H1 (cell line): ENCODE results near the gene WWP2. TPM values are rescaled to one million over a fixed set of nuclear protein-coding genes. Genes with fewer than 3 reads are reported as not detected.

Experiments used
- CTCF ChIA-PET: fragments of 300-600 bp; sonication (Branson Sonifier 250); formaldehyde crosslinking; loops from one replicate; lab custom pipeline; 2021; ENCODE audit not compliant: partially characterized antibody; lab: Charles Lee
- POLR2A ChIA-PET: fragments of 300-600 bp; sonication (Branson Sonifier 250); formaldehyde crosslinking; loops from one replicate; lab custom pipeline; 2021; ENCODE audit warnings: inconsistent platforms; ENCODE audit not compliant: partially characterized antibody; lab: Charles Lee
- DNase-seq, 2 experiments: peaks; one replicate each; pipeline versions ENCODE4 v3.0.0 to v3.0.0-alpha.2; 2010 to 2022; ENCODE audit warnings: low spot score in 2 of 2, low read depth in 1 of 2, mixed read lengths in 1 of 2
- FAIRE-seq: peaks from 2 replicates; lab custom pipeline; 2011; peaks lifted over from hg19 to GRCh38; lab: Jason Lieb, UNC
- H2AFZ ChIP-seq: 2 replicates; pipeline ENCODE4 v1.8.1; 2012; ENCODE audit warnings: low read length, inconsistent platforms
- H2AK5ac ChIP-seq: 2 replicates; pipeline ENCODE4 v1.6.1; 2013; ENCODE audit warnings: low read depth, low read length
- H2BK120ac ChIP-seq: replicated peaks from 2 replicates; pipeline ENCODE3; 2013; ENCODE audit warnings: low read depth, low read length, inconsistent platforms
- H2BK12ac ChIP-seq: 2 replicates; pipeline ENCODE4 v1.6.1; 2013; ENCODE audit warnings: low read depth, low read length
- H2BK15ac ChIP-seq: 2 replicates; pipeline ENCODE4 v1.6.1; 2013; ENCODE audit warnings: low read length
- H2BK20ac ChIP-seq: 2 replicates; pipeline ENCODE4 v1.6.1; 2013; ENCODE audit warnings: low read length
- H2BK5ac ChIP-seq: 2 replicates; pipeline ENCODE4 v1.6.1; 2013; ENCODE audit warnings: low read depth, low read length
- H3K14ac ChIP-seq: 2 replicates; pipeline ENCODE4 v1.6.1; 2013; ENCODE audit warnings: inconsistent platforms; ENCODE audit not compliant: insufficient read length
- H3K18ac ChIP-seq: 2 replicates; pipeline ENCODE4 v1.6.1; 2013; ENCODE audit warnings: low read length; ENCODE audit errors: extremely low read depth
- H3K23ac ChIP-seq: 2 replicates; pipeline ENCODE4 v1.6.1; 2013; ENCODE audit warnings: inconsistent platforms; ENCODE audit not compliant: insufficient read length
- H3K23me2 ChIP-seq: 2 replicates; pipeline ENCODE4 v1.6.1; 2013; ENCODE audit warnings: low read depth, low read length
- H3K27ac ChIP-seq: 2 replicates; pipeline ENCODE4 v1.6.1; 2011; ENCODE audit warnings: low read depth, low read length, inconsistent platforms
- H3K27me3 ChIP-seq, 4 experiments: replicated peaks in 1 of 4; 1 replicate in 1 of 4; 2 replicates in 3 of 4; pipeline versions ENCODE4 v1.6.1 to v1.8.1; 2011 to 2013; ENCODE audit warnings: low read length in 3 of 4, mild to moderate bottlenecking in 3 of 4, inconsistent platforms in 2 of 4, mixed read lengths in 2 of 4, moderate library complexity in 1 of 4; ENCODE audit not compliant: control insufficient read depth in 3 of 4, insufficient read depth in 3 of 4; ENCODE audit errors: extremely low read depth in 1 of 4
- H3K36me3 ChIP-seq, 4 experiments: 2 replicates each; pipeline versions ENCODE4 v1.6.1 to v1.8.1; 2011 to 2013; ENCODE audit warnings: mild to moderate bottlenecking in 4 of 4, low read length in 3 of 4, moderate library complexity in 2 of 4, control low read depth in 1 of 4, inconsistent platforms in 1 of 4; ENCODE audit not compliant: insufficient read depth in 4 of 4, control insufficient read depth in 2 of 4
- H3K4ac ChIP-seq: replicated peaks from 2 replicates; pipeline ENCODE3; 2013; ENCODE audit warnings: low read length, low read depth, mixed read lengths, inconsistent platforms; ENCODE audit not compliant: insufficient read length
- H3K4me1 ChIP-seq, 4 experiments: replicated peaks in 1 of 4; 1 replicate in 1 of 4; 2 replicates in 3 of 4; pipeline versions ENCODE4 v1.6.1 to v1.8.1; 2011 to 2013; ENCODE audit warnings: low read length in 3 of 4, inconsistent platforms in 2 of 4, mixed read lengths in 1 of 4; ENCODE audit not compliant: insufficient read depth in 4 of 4, control insufficient read depth in 3 of 4
- H3K4me2 ChIP-seq, 2 experiments: 2 replicates each; pipeline versions ENCODE4 v1.6.1 to v1.8.1; 2011 to 2013; ENCODE audit warnings: low read depth in 2 of 2, low read length in 2 of 2, control low read depth in 1 of 2, inconsistent platforms in 1 of 2, mild to moderate bottlenecking in 1 of 2; ENCODE audit not compliant: insufficient read depth in 1 of 2
- H3K4me3 ChIP-seq, 4 experiments: fragments of 200-600, 300-600 bp in 1 of 4; sonication (generic), shearing (Covaris generic), sonication (Bioruptor Twin) in 1 of 4; 2 replicates each; pipeline versions ENCODE4 v1.5.1 to v1.8.1; 2011 to 2016; ENCODE audit warnings: low read length in 4 of 4, low read depth in 3 of 4, control low read depth in 2 of 4, inconsistent platforms in 2 of 4, mild to moderate bottlenecking in 2 of 4, mixed read lengths in 1 of 4, moderate library complexity in 1 of 4; ENCODE audit not compliant: insufficient read depth in 2 of 4; ENCODE audit errors: extremely low read depth in 1 of 4
- H3K56ac ChIP-seq: replicated peaks from 2 replicates; pipeline ENCODE3; 2013; ENCODE audit warnings: low read depth, mild to moderate bottlenecking, mixed read lengths, low read length, inconsistent platforms; ENCODE audit not compliant: insufficient read length
- H3K79me1 ChIP-seq: 2 replicates; pipeline ENCODE4 v1.6.1; 2013; ENCODE audit warnings: low read depth, low read length, control low read depth
- H3K79me2 ChIP-seq, 2 experiments: 2 replicates each; pipeline versions ENCODE4 v1.6.1 to v1.8.1; 2012 to 2013; ENCODE audit warnings: low read length in 2 of 2, mild to moderate bottlenecking in 2 of 2, inconsistent platforms in 1 of 2; ENCODE audit not compliant: insufficient read depth in 2 of 2, control insufficient read depth in 1 of 2
- H3K9ac ChIP-seq, 4 experiments: replicated peaks in 1 of 4; 1 replicate in 1 of 4; 2 replicates in 3 of 4; pipeline versions ENCODE4 v1.6.1 to v1.8.1; 2011 to 2013; ENCODE audit warnings: low read depth in 3 of 4, low read length in 3 of 4, control low read depth in 2 of 4, mild to moderate bottlenecking in 2 of 4, moderate library complexity in 2 of 4, inconsistent platforms in 1 of 4; ENCODE audit errors: extremely low read depth in 1 of 4
- H3K9me3 ChIP-seq, 2 experiments: 2 replicates each; pipeline versions ENCODE4 v1.6.1 to v1.8.1; 2012 to 2013; ENCODE audit warnings: mild to moderate bottlenecking in 2 of 2, moderate library complexity in 2 of 2, control low read depth in 1 of 2, inconsistent platforms in 1 of 2, low read depth in 1 of 2, low read length in 1 of 2, mixed read lengths in 1 of 2; ENCODE audit not compliant: insufficient read depth in 2 of 2
- H4K20me1 ChIP-seq, 2 experiments: replicated peaks in 1 of 2; 2 replicates each; pipeline versions ENCODE3 to v1.8.1; 2011 to 2013; ENCODE audit warnings: inconsistent platforms in 2 of 2, low read length in 2 of 2, mild to moderate bottlenecking in 1 of 2; ENCODE audit not compliant: insufficient read depth in 2 of 2, control insufficient read depth in 1 of 2
- H4K5ac ChIP-seq: 2 replicates; pipeline ENCODE4 v1.6.1; 2013; ENCODE audit warnings: low read length, low read depth, mixed read lengths, inconsistent platforms; ENCODE audit not compliant: insufficient read length
- H4K8ac ChIP-seq: 2 replicates; pipeline ENCODE4 v1.8.0; 2013; ENCODE audit warnings: mild to moderate bottlenecking, moderate library complexity, low read length, inconsistent platforms; ENCODE audit not compliant: insufficient read depth; ENCODE audit errors: extremely low read depth
- H4K91ac ChIP-seq: replicated peaks from 2 replicates; pipeline ENCODE3; 2013; ENCODE audit warnings: low read length, mixed read lengths, inconsistent platforms; ENCODE audit not compliant: insufficient read length
- ATF3 ChIP-seq: IDR thresholded peaks from 2 replicates; pipeline ENCODE4 v1.6.1; 2011; ENCODE audit warnings: low read depth, mild to moderate bottlenecking, low read length; ENCODE audit not compliant: insufficient read depth
- BRCA1 ChIP-seq: IDR thresholded peaks from 2 replicates; pipeline ENCODE4 v1.6.1; 2012; ENCODE audit warnings: low read depth, low read length, improper control_type of control experiment
- CHD1 ChIP-seq: IDR thresholded peaks from 2 replicates; pipeline ENCODE4 v1.6.1; 2012; ENCODE audit warnings: low read depth, low read length, improper control_type of control experiment
- E2F6 ChIP-seq: IDR thresholded peaks from 2 replicates; pipeline ENCODE4 v1.6.1; 2012; ENCODE audit warnings: inconsistent platforms
- EP300 ChIP-seq, 2 experiments: IDR thresholded peaks; 1 replicate in 1 of 2; 2 replicates in 1 of 2; pipeline ENCODE4 v1.6.1; 2011 to 2012; ENCODE audit warnings: low read depth in 2 of 2, low read length in 2 of 2, mild to moderate bottlenecking in 2 of 2, borderline replicate concordance in 1 of 2, inconsistent platforms in 1 of 2, moderate library complexity in 1 of 2
- MAX ChIP-seq: IDR thresholded peaks from 2 replicates; pipeline ENCODE4 v1.6.1; 2012; ENCODE audit warnings: inconsistent platforms
- POLR2AphosphoS5 ChIP-seq: IDR thresholded peaks from 2 replicates; pipeline ENCODE4 v1.6.1; 2011; ENCODE audit warnings: low read depth, low read length
- RXRA ChIP-seq: IDR thresholded peaks from 2 replicates; pipeline ENCODE4 v1.6.1; 2011; ENCODE audit warnings: low read depth, mild to moderate bottlenecking, low read length, moderate library complexity; ENCODE audit not compliant: insufficient read depth
- SAP30 ChIP-seq: fragments of 300-600 bp; sonication (generic); IDR thresholded peaks from 2 replicates; pipeline ENCODE4 v1.7.1; 2012; ENCODE audit warnings: low read length, moderate library complexity, mild to moderate bottlenecking, inconsistent platforms; ENCODE audit not compliant: insufficient read depth, insufficient replicate concordance
- SP2 ChIP-seq: IDR thresholded peaks from 2 replicates; pipeline ENCODE4 v1.6.1; 2012; ENCODE audit warnings: mild to moderate bottlenecking, low read length, inconsistent platforms
- SUZ12 ChIP-seq: fragments of 200-600 bp; sonication (generic); IDR thresholded peaks from 2 replicates; pipeline ENCODE4 v1.6.1; 2012; ENCODE audit warnings: mild to moderate bottlenecking, inconsistent platforms, low read length, moderate library complexity, mixed read lengths
- YY1 ChIP-seq: IDR thresholded peaks from 2 replicates; pipeline ENCODE4 v1.6.1; 2011; ENCODE audit warnings: low read depth, mild to moderate bottlenecking, low read length
- WGBS, 2 experiments: shearing (Covaris generic) in 1 of 2; methylation state at CpG; one replicate each; pipeline versions ENCODE4 v1.1.6 to v1.1.7; 2013 to 2015; ENCODE audit warnings: low lambda C conversion rate in 2 of 2, mixed read lengths in 2 of 2, inconsistent platforms in 1 of 2, low coverage in 1 of 2, missing lambda C conversion rate in 1 of 2; ENCODE audit not compliant: insufficient replicate concordance in 2 of 2, insufficient coverage in 1 of 2, insufficient read length in 1 of 2; ENCODE audit errors: extremely low coverage in 1 of 2, missing lambda C conversion rate in 1 of 2; 5-methylcytosine and 5-hydroxymethylcytosine counted together
- polyA plus RNA-seq, 7 experiments: library from polyadenylated mRNA; depleted of rRNA in 3 of 7; stranded (reverse) in 5 of 7; unstranded in 2 of 7; fragments of >200 nt in 5 of 7; fragments of 200-250 nt in 2 of 7; gene quantifications; 1 replicate in 5 of 7; 2 replicates in 1 of 7; 4 replicates in 1 of 7; pipeline versions ENCODE4 v1.2.1 to v1.2.3, GENCODE V29; 2011 to 2013; ENCODE audit warnings: missing spikeins in 2 of 7, mixed read lengths in 2 of 7
- total RNA-seq: library from RNA; stranded (reverse); fragmentation: NEBNext Ultra II Directional; extraction: Animal tissue kit (Norgen Biotek cat#: 25700); gene quantifications from 2 replicates; pipeline ENCODE4 v1.2.1, GENCODE V29; 2021

Gene WWP2
- total and polyA plus RNA-seq, 2 of the 8 experiments (the other 6 are each of a cell fraction or from before 2014, with no cell fraction given) = 14.1 to 42.2 TPM

GRCh38 chr16:69763599-69763942 is 1.4 kb downstream of the WWP2 start:
- DNase-seq = no peak
- Histone ChIP-seq H2BK15ac (no peak overlapping the region), H3K9ac (no peak overlapping the region; a peak in 1 of 7 replicates), H3K4me3 (peak overlapping the region in 1 of 4 experiments; percentile 100; a peak in 2 of 8 replicates), H3K79me1 (peaks cover 7% of the 10 kb centered on the region), H2AK5ac (no peak overlapping the region), H3K9me3 (peaks cover 0 to 5% of the 10 kb centered on the region in 2 experiments; a peak in 1 of 4 replicates), H2BK20ac (no peak overlapping the region), H3K23ac (no peak overlapping the region), H4K8ac (no peak overlapping the region), H3K79me2 (peaks cover 9 to 54% of the 10 kb centered on the region in 2 experiments), H3K27ac (no peak overlapping the region), H4K20me1 (no peaks in the 10 kb centered on the region), H2BK12ac (no peak overlapping the region), H3K36me3 (no peaks in the 10 kb centered on the region), H3K4me2 (peak overlapping the region; percentile 78 to 89; a peak in 2 of 4 replicates), H3K27me3 (no peaks in the 10 kb centered on the region), H3K14ac (no peak overlapping the region), H3K56ac (no peak overlapping the region), H3K4me1 (peaks cover 0 to 2% (median 0%) of the 10 kb centered on the region in 4 experiments; a peak in 3 of 7 replicates), H2BK120ac (no peak overlapping the region), H3K4ac (no peak overlapping the region), H2BK5ac (no peak overlapping the region), H4K91ac (no peak overlapping the region), H2AFZ (no peak overlapping the region), H4K5ac (no peak overlapping the region), H3K18ac (no peak overlapping the region), H3K23me2 (peaks cover 5% of the 10 kb centered on the region; the same call in 1 of the 2 replicates)
- FAIRE-seq = no peak
- ChIA-PET POLR2A (interaction anchor here (1.1 to 2.5 kb wide), 6 partner anchors 9 to 37 kb away, joined by 3 to 17 read pairs (median 4); partner anchors contain the start of genes NOB1 and NQO1), CTCF (interaction anchor here (0.9 to 2.0 kb wide), 2 partner anchors 9 to 368 kb away, joined by 3 to 6 read pairs; partner anchors contain the start of gene NOB1)
- WGBS, 2 experiments = 89% methylated on average over 5 of the region's 5 CpGs; no CpG with 5 or more reads in 1 of the 2 experiments
- TF ChIP-seq RXRA = no peak
- TF ChIP-seq E2F6 = no peak
- TF ChIP-seq POLR2AphosphoS5 = no peak
- TF ChIP-seq BRCA1 = no peak
- no peak for TF ChIP-seq SUZ12
- no peak for TF ChIP-seq SP2
- TF ChIP-seq EP300 (IDR thresholded peaks at IDR 0.05; ENCODE audit: borderline replicate concordance in 1 of 2, low read depth in 2 of 2, low read length in 2 of 2) = no peak
- TF ChIP-seq YY1 = no peak
- TF ChIP-seq MAX = no peak
- no peak for TF ChIP-seq SAP30
- no peak for TF ChIP-seq CHD1
- no peak for TF ChIP-seq ATF3
